ENCODE measurements around the gene COX8A.

DNA sequence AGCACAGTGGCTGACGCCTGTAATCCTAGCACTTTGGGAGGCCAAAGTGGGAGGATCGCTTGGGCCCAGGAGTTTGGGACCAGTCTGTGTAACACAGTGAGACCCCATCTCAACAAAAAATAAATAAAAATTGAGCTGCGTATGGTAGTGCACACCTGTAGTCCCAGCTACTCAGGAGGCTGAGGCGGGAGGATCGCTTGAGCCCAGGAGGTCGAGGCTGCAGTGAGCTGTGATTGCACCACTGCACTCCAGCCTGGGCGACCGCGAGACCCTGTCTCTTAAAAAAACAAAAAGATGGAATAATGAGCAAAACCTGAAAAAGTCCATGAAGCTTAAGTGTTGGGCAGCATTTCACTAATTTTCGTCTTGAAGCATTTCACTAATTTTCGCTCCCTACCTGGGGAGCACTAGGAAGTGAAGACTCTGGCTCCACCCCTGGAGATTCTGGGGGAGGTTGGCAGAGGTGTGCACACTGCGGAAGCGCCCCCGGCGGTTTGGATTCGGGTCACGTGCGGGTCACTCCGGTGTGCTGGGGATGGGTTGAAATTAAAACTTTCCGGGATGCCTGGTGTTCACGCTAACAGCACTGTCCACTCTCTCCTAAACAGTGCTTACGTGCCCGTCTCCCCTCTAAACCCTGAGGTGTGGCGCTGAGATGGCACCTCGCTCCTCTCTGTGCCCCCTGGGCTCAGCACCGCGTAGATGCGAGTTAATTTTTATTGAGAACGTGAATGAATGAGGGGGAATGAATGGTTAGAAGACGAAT, 36.5 kb upstream of the COX8A start:
- TF ChIP-seq, protein P1, sequence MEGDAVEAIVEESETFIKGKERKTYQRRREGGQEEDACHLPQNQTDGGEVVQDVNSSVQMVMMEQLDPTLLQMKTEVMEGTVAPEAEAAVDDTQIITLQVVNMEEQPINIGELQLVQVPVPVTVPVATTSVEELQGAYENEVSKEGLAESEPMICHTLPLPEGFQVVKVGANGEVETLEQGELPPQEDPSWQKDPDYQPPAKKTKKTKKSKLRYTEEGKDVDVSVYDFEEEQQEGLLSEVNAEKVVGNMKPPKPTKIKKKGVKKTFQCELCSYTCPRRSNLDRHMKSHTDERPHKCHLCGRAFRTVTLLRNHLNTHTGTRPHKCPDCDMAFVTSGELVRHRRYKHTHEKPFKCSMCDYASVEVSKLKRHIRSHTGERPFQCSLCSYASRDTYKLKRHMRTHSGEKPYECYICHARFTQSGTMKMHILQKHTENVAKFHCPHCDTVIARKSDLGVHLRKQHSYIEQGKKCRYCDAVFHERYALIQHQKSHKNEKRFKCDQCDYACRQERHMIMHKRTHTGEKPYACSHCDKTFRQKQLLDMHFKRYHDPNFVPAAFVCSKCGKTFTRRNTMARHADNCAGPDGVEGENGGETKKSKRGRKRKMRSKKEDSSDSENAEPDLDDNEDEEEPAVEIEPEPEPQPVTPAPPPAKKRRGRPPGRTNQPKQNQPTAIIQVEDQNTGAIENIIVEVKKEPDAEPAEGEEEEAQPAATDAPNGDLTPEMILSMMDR (conservative IDR thresholded peaks at IDR 0.05; ENCODE audit: low read depth, low read length), result no peak
- TF ChIP-seq EZH2 (IDR thresholded peaks at IDR 0.05; ENCODE audit: borderline replicate concordance, low read depth, low read length, poor library complexity, severe bottlenecking), result no peak
